Lower leg skin (tissue), 3 donors: Measurements from ENCODE around the gene NYAP2.

Experiments
- CTCF ChIP-seq, 3 donors: fragments of 450-650 bp; IDR thresholded peaks; one replicate each; pipeline ENCODE4 v1.5.1; 2016; ENCODE audit warnings: antibody characterized with exemption in 3 of 3, mild to moderate bottlenecking in 3 of 3, moderate library complexity in 2 of 3
- POLR2A ChIP-seq, 2 donors: fragments of 450-650 bp; IDR thresholded peaks; one replicate each; pipeline ENCODE4 v1.6.1; 2016 to 2017; ENCODE audit warnings: antibody characterized with exemption in 2 of 2, mild to moderate bottlenecking in 1 of 2, moderate library complexity in 1 of 2

GRCh38 chr2:225566798-225567197 lies 167.3 kb downstream of the NYAP2 start:
- no peak for TF ChIP-seq CTCF (IDR thresholded peaks at IDR 0.05)
- TF ChIP-seq POLR2A (IDR thresholded peaks at IDR 0.05) = no peak
